Tibial artery (tissue), 4 donors: ENCODE measurements around the gene SSR1.
"Not testable (repeated sequence)": the region's sequence is repeated elsewhere in the genome, so short reads cannot be mapped to it uniquely, and the experiment has no call there.

Experiments used
- DNase-seq, 2 donors: peaks; one replicate each; pipeline ENCODE4 v3.0.0-alpha.2; 2019
- H3K27ac ChIP-seq, 2 donors: fragments of 200-600 bp; sonication (generic) in 1 of 2; 1 replicate in 1 of 2; 2 replicates in 1 of 2; pipeline ENCODE4 v1.5.1; 2018 to 2019; ENCODE audit warnings: mild to moderate bottlenecking in 1 of 2
- H3K27me3 ChIP-seq, 2 donors: fragments of 200-600 bp; sonication (generic) in 1 of 2; one replicate each; pipeline versions ENCODE4 v1.5.1 to v1.6.0; 2016 to 2019
- H3K36me3 ChIP-seq, 3 donors: fragments of 200-600 bp; sonication (generic) in 2 of 3; one replicate each; pipeline ENCODE4 v1.5.1; 2016 to 2019; ENCODE audit warnings: mild to moderate bottlenecking in 2 of 3
- H3K4me1 ChIP-seq, 4 donors: fragments of 200-600 bp; sonication (generic) in 2 of 4; 1 replicate in 3 of 4; 2 replicates in 1 of 4; pipeline ENCODE4 v1.5.1; 2016 to 2019
- H3K4me3 ChIP-seq, 2 donors: fragments of 200-600 bp; sonication (generic) in 1 of 2; 1 replicate in 1 of 2; 2 replicates in 1 of 2; pipeline ENCODE4 v1.5.1; 2018 to 2019; ENCODE audit warnings: mild to moderate bottlenecking in 2 of 2
- H3K9me3 ChIP-seq, 3 donors: fragments of 200-600 bp; sonication (generic) in 1 of 3; one replicate each; pipeline ENCODE4 v1.5.1; 2016 to 2019
- intact Hi-C: fragments of 100-400 bp; cut with DNase I; formaldehyde crosslinking; loops from one replicate; pipeline ENCODE4 v1.15.0; 2023; ENCODE audit warnings: low total_unique reads
- TF ChIP-seq, protein P1 (sequence below), 2 experiments: fragments of 200-600 bp in 1 of 2; fragments of 450-650 bp in 1 of 2; IDR thresholded peaks; one replicate each; pipeline ENCODE4 v1.5.1; 2017 to 2019; ENCODE audit warnings: antibody characterized with exemption in 2 of 2, mild to moderate bottlenecking in 1 of 2, moderate library complexity in 1 of 2

SSR1 gene

GRCh38 chr6:7264686-7265384, 48.2 kb downstream of the SSR1 start:
- TF ChIP-seq, protein P1, sequence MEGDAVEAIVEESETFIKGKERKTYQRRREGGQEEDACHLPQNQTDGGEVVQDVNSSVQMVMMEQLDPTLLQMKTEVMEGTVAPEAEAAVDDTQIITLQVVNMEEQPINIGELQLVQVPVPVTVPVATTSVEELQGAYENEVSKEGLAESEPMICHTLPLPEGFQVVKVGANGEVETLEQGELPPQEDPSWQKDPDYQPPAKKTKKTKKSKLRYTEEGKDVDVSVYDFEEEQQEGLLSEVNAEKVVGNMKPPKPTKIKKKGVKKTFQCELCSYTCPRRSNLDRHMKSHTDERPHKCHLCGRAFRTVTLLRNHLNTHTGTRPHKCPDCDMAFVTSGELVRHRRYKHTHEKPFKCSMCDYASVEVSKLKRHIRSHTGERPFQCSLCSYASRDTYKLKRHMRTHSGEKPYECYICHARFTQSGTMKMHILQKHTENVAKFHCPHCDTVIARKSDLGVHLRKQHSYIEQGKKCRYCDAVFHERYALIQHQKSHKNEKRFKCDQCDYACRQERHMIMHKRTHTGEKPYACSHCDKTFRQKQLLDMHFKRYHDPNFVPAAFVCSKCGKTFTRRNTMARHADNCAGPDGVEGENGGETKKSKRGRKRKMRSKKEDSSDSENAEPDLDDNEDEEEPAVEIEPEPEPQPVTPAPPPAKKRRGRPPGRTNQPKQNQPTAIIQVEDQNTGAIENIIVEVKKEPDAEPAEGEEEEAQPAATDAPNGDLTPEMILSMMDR (IDR thresholded peaks at IDR 0.05), result no peak
- peak; percentile 6 to 42 for DNase-seq
- H3K27ac ChIP-seq, result no peak overlapping the region
- no peak overlapping the region for H3K4me3 ChIP-seq
- peaks cover 0 to 15% (median 7%) of the 10 kb centered on the region in 4 donors for H3K4me1 ChIP-seq
- H3K36me3 ChIP-seq, result no peaks in the 10 kb centered on the region
- H3K9me3 ChIP-seq, result no peaks in the 10 kb centered on the region
- no peaks in the 10 kb centered on the region for H3K27me3 ChIP-seq
- intact Hi-C loops, result no loop called here

- H3K27me3 ChIP-seq, result no peaks in the 10 kb centered on the region
- no peak overlapping the region for H3K4me3 ChIP-seq
- TF ChIP-seq, protein P1 (IDR thresholded peaks at IDR 0.05), result no peak
- no peak overlapping the region for H3K27ac ChIP-seq
- H3K36me3 ChIP-seq, result no peaks in the 10 kb centered on the region
- intact Hi-C loops, result no loop called here
- peaks cover 0 to 15% (median 7%) of the 10 kb centered on the region in 4 donors for H3K4me1 ChIP-seq
- peak; percentile 13 to 33 for DNase-seq
- H3K9me3 ChIP-seq, result no peaks in the 10 kb centered on the region
These were observed 49.0 kb downstream of the SSR1 start for GRCh38 chr6:7264041-7264440.

GRCh38 chr6:7263519-7263805, 49.5 kb downstream of the SSR1 start:
- H3K9me3 ChIP-seq, intact Hi-C loops, H3K4me3 ChIP-seq, H3K27me3 ChIP-seq, H3K27ac ChIP-seq, H3K36me3 ChIP-seq: not testable (repeated sequence)
- H3K4me1 ChIP-seq, result peaks cover 0 to 15% (median 7%) of the 10 kb centered on the region in 4 donors
- DNase-seq, result peak in 1 of 2 donors; percentile 6

GRCh38 chr6:7262746-7263518, 50.1 kb downstream of the SSR1 start:
- Histone ChIP-seq H3K9me3 (no peaks in the 10 kb centered on the region), H3K27ac (no peak overlapping the region), H3K27me3 (no peaks in the 10 kb centered on the region), H3K4me1 (peaks cover 0 to 15% (median 7%) of the 10 kb centered on the region in 4 donors), H3K36me3 (no peaks in the 10 kb centered on the region), H3K4me3 (no peak overlapping the region)
- TF ChIP-seq, protein P1 (IDR thresholded peaks at IDR 0.05), result no peak
- DNase-seq, result peak; percentile 16 to 47
- intact Hi-C loops, result no loop called here

GRCh38 chr6:7261852-7262461, 51.0 kb downstream of the SSR1 start:
- Histone ChIP-seq H3K4me1 (peaks cover 0 to 10% (median 7%) of the 10 kb centered on the region in 4 donors), H3K4me3 (peak overlapping the region; percentile 59 to 82), H3K9me3 (no peaks in the 10 kb centered on the region), H3K27me3 (no peaks in the 10 kb centered on the region), H3K36me3 (no peaks in the 10 kb centered on the region), H3K27ac (peak overlapping the region; percentile 60 to 66)
- TF ChIP-seq, protein P1 (IDR thresholded peaks at IDR 0.05), result no peak
- peak; percentile 16 to 63 for DNase-seq
- intact Hi-C loops, result no loop called here
